Activated T-cell treated with anti-CD3 and anti-CD28 coated beads, Interleukin-2, amount 50 U/mL, for 24 hours (primary cell): Measurements from ENCODE around the gene STRA6.
A peak's percentile ranks its signal among the peaks of the same experiment; 100 is the strongest.

Experiments
- DNase-seq: peaks from one replicate; pipeline ENCODE4 v3.0.0-alpha.2; 2020
- H3K27ac Mint-ChIP-seq: 2 replicates; pipeline ENCODE4 v1.8.0; 2020; ENCODE audit warnings: mild to moderate bottlenecking, mixed read lengths
- H3K27me3 Mint-ChIP-seq: 2 replicates; pipeline ENCODE4 v1.8.0; 2020; ENCODE audit warnings: mixed read lengths
- H3K36me3 Mint-ChIP-seq: 2 replicates; pipeline ENCODE4 v1.8.0; 2020; ENCODE audit warnings: low read depth, mixed read lengths
- H3K4me1 Mint-ChIP-seq: 2 replicates; pipeline ENCODE4 v1.8.0; 2020; ENCODE audit warnings: low read depth, mixed read lengths
- H3K4me3 Mint-ChIP-seq: 2 replicates; pipeline ENCODE4 v1.8.0; 2020; ENCODE audit warnings: mild to moderate bottlenecking, moderate library complexity, mixed read lengths
- H3K9me3 Mint-ChIP-seq: 2 replicates; pipeline ENCODE4 v1.8.0; 2020; ENCODE audit warnings: mixed read lengths

STRA6 gene

DNA sequence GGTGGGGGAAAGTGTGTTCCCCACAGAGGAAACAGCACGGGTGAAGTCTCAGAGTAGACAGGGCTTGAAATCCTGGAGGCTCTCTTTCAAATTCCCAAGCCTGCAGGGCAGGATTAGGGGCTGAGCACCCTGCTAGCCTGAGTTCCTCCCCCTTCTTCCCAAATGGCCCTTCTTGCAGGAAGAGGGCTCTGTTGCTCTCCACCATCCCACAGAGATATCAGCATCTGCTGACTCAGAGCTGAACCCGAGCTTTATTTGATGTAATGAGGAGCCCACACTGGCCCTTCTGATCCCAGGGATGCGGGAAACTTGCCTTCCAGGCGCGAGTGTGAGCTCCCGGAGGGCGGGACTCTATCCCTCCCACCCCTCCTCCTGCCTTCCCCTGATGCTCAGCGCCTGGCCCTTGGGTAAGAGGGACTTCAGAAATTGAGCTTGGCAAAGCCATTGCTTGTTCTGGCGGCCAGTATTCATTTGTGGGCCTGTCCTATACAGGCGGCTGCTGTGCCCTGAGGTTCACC lies 1.4 kb upstream of the STRA6 start:
- Mint-ChIP-seq H3K9me3 (no peaks in the 10 kb centered on the region), H3K27me3 (peaks cover 20% of the 10 kb centered on the region), H3K27ac (no peak overlapping the region), H3K36me3 (no peaks in the 10 kb centered on the region), H3K4me1 (no peaks in the 10 kb centered on the region), H3K4me3 (no peak overlapping the region)
- no peak for DNase-seq

DNA sequence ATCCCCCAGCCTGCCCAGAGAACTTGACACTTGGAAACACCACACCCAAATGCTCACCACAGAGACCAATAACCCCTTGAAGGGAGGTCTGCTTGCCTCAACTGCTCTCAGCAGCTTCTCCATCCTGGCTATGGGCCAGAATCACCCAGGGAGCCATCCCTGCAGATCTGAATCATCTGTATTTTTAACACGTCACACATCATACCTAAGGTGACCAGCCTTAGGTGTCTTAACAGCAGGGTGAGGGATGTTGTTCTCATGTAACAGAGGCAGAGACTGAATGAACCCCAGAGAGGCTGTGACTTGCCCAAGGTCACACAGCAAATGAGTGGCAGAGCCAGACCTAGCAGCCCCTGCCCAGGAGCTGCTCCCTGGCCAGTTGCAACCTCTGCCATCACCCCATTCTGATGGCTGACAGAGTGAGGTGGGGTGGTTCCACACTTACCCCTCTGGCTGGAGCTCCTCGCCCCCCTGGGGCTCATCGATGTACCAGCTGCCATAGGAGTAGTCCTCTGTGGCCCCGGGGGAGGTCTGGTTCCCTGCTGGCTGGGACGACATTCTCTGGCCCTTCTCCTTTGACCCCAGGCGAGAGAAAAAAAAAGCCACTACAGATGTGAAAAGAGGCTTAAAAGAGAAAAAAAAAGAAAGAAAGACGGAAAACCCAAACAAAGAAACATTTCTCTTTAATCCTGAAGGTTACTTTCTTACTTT lies 722 bp downstream of the STRA6 start:
- H3K9me3 Mint-ChIP-seq: no peaks in the 10 kb centered on the region
- no peak overlapping the region for H3K4me3 Mint-ChIP-seq
- H3K27me3 Mint-ChIP-seq: peaks cover 11% of the 10 kb centered on the region
- DNase-seq: no peak
- H3K27ac Mint-ChIP-seq: peak overlapping the region; percentile 24
- H3K36me3 Mint-ChIP-seq: no peaks in the 10 kb centered on the region
- no peaks in the 10 kb centered on the region for H3K4me1 Mint-ChIP-seq

DNA sequence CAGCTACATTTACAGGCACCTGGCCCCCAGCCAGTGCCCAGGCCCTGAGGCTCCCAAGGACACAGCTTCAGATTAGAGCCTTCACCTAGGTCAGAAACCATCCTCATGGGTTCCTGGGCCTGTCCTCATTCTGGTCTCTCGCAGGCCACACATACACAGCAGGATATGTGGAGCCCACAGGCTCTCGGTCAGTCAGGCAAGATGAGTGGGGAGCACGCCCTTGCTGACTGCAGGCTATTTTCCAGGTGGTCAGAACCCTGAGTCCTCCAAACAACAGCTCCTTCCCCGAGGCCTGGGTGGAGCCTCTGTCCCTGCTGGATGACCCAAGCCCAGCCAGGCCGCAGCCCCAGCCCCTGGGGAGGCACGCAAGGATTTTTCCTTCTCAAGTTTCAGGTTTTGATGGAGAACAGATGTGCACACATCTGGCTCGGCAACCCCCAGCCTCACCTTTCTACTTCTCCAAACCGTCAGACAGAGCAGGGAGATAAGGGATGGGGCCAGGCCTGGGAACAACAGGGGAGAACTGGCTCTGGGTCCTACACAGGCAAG lies 1.6 kb downstream of the STRA6 start:
- Mint-ChIP-seq H3K27ac (no peak overlapping the region), H3K4me1 (no peaks in the 10 kb centered on the region), H3K27me3 (peaks cover 11% of the 10 kb centered on the region), H3K4me3 (no peak overlapping the region), H3K9me3 (no peaks in the 10 kb centered on the region), H3K36me3 (no peaks in the 10 kb centered on the region)
- DNase-seq: no peak

- Mint-ChIP-seq H3K4me1 (no peaks in the 10 kb centered on the region), H3K4me3 (no peak overlapping the region), H3K9me3 (no peaks in the 10 kb centered on the region), H3K27ac (no peak overlapping the region), H3K27me3 (peaks cover 11% of the 10 kb centered on the region), H3K36me3 (no peaks in the 10 kb centered on the region)
- DNase-seq: no peak
These were observed 2.2 kb downstream of the STRA6 start for GRCh38 chr15:74200412-74200815.

- DNase-seq: no peak
- H3K36me3 Mint-ChIP-seq: no peaks in the 10 kb centered on the region
- no peak overlapping the region for H3K4me3 Mint-ChIP-seq
- no peaks in the 10 kb centered on the region for H3K4me1 Mint-ChIP-seq
- H3K9me3 Mint-ChIP-seq: no peaks in the 10 kb centered on the region
- H3K27ac Mint-ChIP-seq: no peak overlapping the region
- H3K27me3 Mint-ChIP-seq: peaks cover 11% of the 10 kb centered on the region
These were observed 3.3 kb downstream of the STRA6 start for GRCh38 chr15:74199297-74199652.

DNA sequence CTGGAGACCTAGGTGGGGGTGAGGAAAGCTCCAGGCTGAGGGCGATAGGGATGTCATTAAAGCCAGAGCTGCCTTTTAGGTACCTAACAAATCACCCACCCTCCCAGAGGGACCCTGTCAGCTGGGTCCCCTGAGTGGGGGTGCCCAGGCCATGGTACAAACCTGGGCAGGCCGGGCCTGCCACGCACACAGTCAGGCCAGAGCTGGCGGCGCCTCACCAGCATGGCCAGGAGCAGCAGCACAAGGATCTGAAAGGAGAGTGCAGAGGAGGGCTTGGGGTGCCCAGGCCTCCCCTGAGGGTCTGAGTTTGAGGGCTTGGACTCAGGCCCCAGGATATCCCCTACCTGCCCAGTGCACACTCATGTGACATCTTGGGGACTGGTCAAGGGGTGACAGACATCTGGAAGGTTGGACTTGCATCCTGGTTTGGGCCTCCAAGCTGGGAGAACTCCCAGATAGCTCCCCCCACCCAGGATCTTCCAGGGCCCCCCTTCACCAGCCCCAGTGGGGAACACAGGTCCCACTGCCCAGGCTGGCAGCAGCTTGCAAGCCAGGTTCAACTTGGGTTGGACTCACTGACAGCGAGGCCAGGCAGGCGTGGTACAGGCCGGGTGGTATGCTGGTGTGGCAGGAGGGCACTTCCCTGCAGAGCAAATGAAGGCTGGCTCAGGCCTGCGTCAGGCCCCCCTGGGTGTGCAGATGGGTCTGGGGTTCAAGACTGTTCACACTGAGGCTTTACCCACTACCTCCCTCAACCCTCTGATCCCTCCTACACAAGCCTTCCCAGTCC lies 5.2 kb downstream of the STRA6 start:
- H3K27ac Mint-ChIP-seq: no peak overlapping the region
- no peaks in the 10 kb centered on the region for H3K36me3 Mint-ChIP-seq
- no peaks in the 10 kb centered on the region for H3K9me3 Mint-ChIP-seq
- H3K4me3 Mint-ChIP-seq: no peak overlapping the region
- no peak for DNase-seq
- no peaks in the 10 kb centered on the region for H3K4me1 Mint-ChIP-seq
- peaks cover 4% of the 10 kb centered on the region for H3K27me3 Mint-ChIP-seq

GRCh38 chr15:74196175-74196574 lies 6.4 kb downstream of the STRA6 start:
- Mint-ChIP-seq H3K27ac (no peak overlapping the region), H3K36me3 (no peaks in the 10 kb centered on the region), H3K4me1 (no peaks in the 10 kb centered on the region), H3K4me3 (no peak overlapping the region), H3K27me3 (no peaks in the 10 kb centered on the region), H3K9me3 (no peaks in the 10 kb centered on the region)
- no peak for DNase-seq

DNA sequence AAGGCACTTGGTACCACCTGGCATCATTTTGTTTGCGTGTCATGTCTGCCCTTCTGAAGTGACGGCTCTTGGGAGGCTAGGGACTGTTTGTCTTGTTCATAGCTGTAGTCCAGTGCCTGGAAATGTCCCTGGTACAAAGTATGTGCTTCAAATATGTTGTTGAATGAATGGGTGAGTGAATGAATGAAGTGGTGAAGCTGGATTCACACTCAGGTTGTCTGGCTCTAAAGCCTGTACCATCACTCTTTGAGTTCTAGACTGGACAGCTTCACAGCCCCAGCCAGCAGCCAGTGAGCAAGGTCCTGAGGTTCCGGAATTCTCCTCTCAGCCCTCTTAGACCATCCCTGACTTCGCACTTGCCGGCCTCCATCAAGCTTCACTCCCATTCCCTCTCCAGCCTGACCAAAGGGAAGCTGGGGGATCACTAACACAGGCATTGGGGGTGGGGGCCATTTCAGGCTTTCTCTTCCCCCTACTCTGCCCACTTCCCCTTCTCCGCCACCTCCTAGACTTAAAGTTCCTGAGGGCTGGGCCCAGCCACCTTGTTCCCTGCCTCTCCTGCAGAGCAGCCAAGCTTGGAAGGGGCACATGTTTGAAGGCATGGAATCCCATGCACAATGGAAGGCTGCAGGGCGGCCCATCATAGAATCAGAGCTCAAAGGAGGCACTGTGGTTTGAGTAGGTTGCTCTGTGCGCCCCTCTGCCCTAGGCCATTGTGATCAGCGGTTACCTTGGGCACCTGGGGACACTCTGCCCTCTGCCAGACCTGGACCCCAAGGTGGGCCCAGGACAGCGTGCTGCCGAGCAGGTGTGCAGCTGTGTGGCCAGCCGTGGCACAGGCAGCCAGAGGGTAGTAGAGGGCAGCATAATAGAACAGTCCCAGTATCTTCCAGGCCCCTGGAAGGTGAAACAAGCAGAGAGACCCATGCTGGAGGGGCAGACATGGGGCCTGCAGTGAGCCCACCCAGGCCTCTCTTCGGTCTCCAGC lies 7.7 kb downstream of the STRA6 start:
- Mint-ChIP-seq H3K9me3 (no peaks in the 10 kb centered on the region), H3K4me1 (no peaks in the 10 kb centered on the region), H3K4me3 (no peak overlapping the region), H3K27me3 (no peaks in the 10 kb centered on the region), H3K36me3 (no peaks in the 10 kb centered on the region), H3K27ac (no peak overlapping the region)
- no peak for DNase-seq

GRCh38 chr15:74193905-74194304 lies 8.7 kb downstream of the STRA6 start:
- no peak for DNase-seq
- H3K4me1 Mint-ChIP-seq: no peaks in the 10 kb centered on the region
- H3K27me3 Mint-ChIP-seq: no peaks in the 10 kb centered on the region
- H3K4me3 Mint-ChIP-seq: no peak overlapping the region
- H3K27ac Mint-ChIP-seq: no peak overlapping the region
- no peaks in the 10 kb centered on the region for H3K36me3 Mint-ChIP-seq
- no peaks in the 10 kb centered on the region for H3K9me3 Mint-ChIP-seq

DNA sequence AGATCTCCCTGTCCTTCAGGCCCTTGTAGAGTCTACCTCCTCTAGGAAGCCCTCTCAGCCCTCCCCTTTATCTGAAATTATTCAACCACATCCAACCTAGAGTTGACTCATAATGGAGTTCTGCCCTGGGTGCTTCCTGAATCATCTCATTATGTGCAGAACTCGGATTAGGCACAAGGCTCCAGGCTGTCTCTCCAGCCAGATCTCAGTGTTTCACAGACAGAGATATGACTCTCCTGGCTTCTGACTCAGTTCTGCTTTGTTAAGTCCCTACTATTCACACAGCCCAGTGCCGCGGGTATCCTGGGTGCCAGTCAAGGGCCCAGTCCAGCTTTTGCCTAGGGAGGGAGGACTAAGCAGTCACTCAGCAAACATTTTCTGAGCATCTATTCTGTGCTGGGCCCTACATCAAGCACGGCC lies 9.3 kb downstream of the STRA6 start:
- Mint-ChIP-seq H3K27me3 (no peaks in the 10 kb centered on the region), H3K4me1 (no peaks in the 10 kb centered on the region), H3K36me3 (no peaks in the 10 kb centered on the region), H3K4me3 (no peak overlapping the region), H3K9me3 (no peaks in the 10 kb centered on the region), H3K27ac (no peak overlapping the region)
- no peak for DNase-seq

DNA sequence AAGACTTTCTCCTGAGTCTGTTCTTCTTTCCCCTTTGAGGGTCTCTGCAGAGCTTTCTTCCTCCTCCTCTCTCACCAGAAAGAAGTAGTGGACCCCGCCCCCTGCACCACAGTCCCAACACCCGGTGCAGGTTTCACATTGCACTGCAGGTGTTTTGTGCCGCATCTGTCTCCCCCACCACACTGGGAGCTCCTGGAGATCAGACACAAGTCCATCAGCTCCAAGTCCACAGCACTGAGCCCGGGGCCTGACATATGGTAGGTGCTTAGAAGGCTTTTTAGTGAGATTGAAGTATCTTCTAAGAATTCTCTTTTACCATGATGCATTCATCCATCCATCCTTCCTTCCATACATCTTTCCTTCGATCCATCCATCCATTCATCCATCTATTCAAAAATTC lies 9.8 kb downstream of the STRA6 start:
- no peaks in the 10 kb centered on the region for H3K27me3 Mint-ChIP-seq
- DNase-seq: no peak
- no peaks in the 10 kb centered on the region for H3K36me3 Mint-ChIP-seq
- no peaks in the 10 kb centered on the region for H3K4me1 Mint-ChIP-seq
- H3K27ac Mint-ChIP-seq: no peak overlapping the region
- no peaks in the 10 kb centered on the region for H3K9me3 Mint-ChIP-seq
- no peak overlapping the region for H3K4me3 Mint-ChIP-seq

DNA sequence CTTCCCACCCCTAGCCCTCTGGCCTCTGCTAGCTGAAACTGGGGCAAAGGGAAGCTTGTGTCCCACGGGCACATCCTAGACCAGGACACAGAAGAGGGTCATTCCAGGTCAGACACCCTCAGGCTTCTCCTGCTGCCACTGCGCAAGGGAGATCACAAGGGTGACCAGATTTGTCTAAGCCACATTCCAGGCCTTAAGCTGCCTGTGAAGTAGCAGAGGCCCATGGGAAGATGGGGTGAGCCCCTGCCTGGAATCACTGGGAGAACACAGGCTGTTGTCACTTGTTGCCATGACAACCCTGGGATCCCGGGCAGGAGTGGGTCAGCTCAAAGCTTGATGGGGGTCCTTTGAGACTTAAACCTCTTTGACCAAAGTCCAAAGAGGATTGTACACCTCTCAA lies 10.8 kb downstream of the STRA6 start:
- H3K36me3 Mint-ChIP-seq: no peaks in the 10 kb centered on the region
- H3K4me1 Mint-ChIP-seq: no peaks in the 10 kb centered on the region
- no peaks in the 10 kb centered on the region for H3K27me3 Mint-ChIP-seq
- no peak overlapping the region for H3K4me3 Mint-ChIP-seq
- no peak for DNase-seq
- H3K27ac Mint-ChIP-seq: no peak overlapping the region
- H3K9me3 Mint-ChIP-seq: no peaks in the 10 kb centered on the region

DNA sequence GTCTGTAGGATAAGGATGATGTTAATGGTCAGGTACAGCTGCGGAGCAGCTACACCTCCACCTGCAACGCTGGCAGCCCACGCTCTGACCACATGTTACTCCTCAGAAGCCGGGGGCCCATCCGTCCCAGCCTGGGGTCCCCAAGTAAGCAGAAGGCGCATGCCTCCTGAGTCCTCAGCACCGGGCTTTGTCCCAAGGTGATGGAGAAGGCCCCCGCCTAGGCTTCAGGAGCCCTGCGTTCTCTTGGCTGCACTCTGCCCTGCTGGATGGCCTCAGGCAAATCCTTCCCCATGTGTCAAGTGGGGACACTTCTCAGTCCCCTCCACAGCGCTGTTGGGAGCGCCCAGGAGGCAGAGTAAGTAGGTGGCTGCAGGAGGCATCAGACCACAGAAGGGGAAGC lies 14.4 kb downstream of the STRA6 start:
- no peak overlapping the region for H3K4me3 Mint-ChIP-seq
- no peaks in the 10 kb centered on the region for H3K27me3 Mint-ChIP-seq
- no peak for DNase-seq
- H3K27ac Mint-ChIP-seq: no peak overlapping the region
- H3K36me3 Mint-ChIP-seq: no peaks in the 10 kb centered on the region
- H3K9me3 Mint-ChIP-seq: no peaks in the 10 kb centered on the region
- H3K4me1 Mint-ChIP-seq: peaks cover 3% of the 10 kb centered on the region

DNA sequence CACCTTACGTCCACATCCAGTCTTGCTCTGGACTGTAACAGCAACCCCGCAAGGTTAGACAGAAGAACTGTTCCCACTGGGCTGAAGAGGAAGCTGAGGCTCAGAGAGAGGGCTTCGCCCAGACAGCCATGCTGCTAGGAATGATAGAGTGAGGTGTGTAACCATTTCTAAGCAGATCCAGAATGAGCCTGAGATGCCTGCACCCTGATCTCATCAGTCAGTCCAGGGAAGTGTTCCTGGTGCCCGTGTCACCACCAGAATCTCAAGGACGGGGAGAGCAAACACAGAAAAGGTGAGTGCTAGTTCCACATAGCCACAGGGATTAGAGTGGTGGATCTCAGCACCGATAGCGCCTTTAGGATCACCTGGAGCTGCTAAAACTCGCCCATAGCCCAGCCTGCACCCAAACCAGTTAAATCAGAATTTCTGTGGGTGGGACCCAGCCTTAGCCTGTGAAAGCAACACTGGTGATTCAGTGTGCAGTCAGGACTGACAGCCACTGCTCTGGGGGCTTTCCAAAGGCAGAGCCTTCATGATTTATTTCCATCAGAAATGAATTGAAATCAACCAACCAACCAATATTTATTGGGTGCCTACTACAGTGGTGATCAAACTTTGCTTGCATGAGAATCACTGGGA lies 16.8 kb downstream of the STRA6 start:
- no peak overlapping the region for H3K4me3 Mint-ChIP-seq
- H3K9me3 Mint-ChIP-seq: no peaks in the 10 kb centered on the region
- H3K4me1 Mint-ChIP-seq: peaks cover 3% of the 10 kb centered on the region
- H3K27ac Mint-ChIP-seq: no peak overlapping the region
- DNase-seq: no peak
- H3K36me3 Mint-ChIP-seq: no peaks in the 10 kb centered on the region
- no peaks in the 10 kb centered on the region for H3K27me3 Mint-ChIP-seq
